WTC11 (cell line): ENCODE measurements around the gene OR5AU1. TPM values are rescaled to one million over a fixed set of nuclear protein-coding genes. Genes with fewer than 3 reads are reported as not detected.

Source experiments
- ATAC-seq: fragments of 200-7000 bp; cut with Tn5 transposase; 2 replicates; pipeline ENCODE4 v1.10.0; 2021; ENCODE audit warnings: mild to moderate bottlenecking, moderate library complexity
- CTCF ChIA-PET: fragments of 300-600 bp; sonication (Branson Sonifier 250); formaldehyde crosslinking; loops from one replicate; lab custom pipeline; 2021; ENCODE audit warnings: antibody characterized with exemption; lab: Charles Lee
- POLR2A ChIA-PET: fragments of 350-600 bp; sonication (Branson Sonifier 250); formaldehyde crosslinking; loops from one replicate; lab custom pipeline; 2021; ENCODE audit warnings: antibody characterized with exemption; lab: Charles Lee
- DNase-seq: peaks from one replicate; pipeline ENCODE4 v3.0.0; 2021; ENCODE audit warnings: low spot score
- H3K27ac Mint-ChIP-seq: 2 replicates; pipeline ENCODE4 v1.8.0; 2021; ENCODE audit warnings: mixed read lengths
- H3K27me3 Mint-ChIP-seq: 2 replicates; pipeline ENCODE4 v1.8.0; 2021; ENCODE audit warnings: low read depth, mild to moderate bottlenecking, moderate library complexity, mixed read lengths
- H3K36me3 Mint-ChIP-seq: 2 replicates; pipeline ENCODE4 v1.8.0; 2021; ENCODE audit warnings: mixed read lengths
- H3K4me1 Mint-ChIP-seq: 2 replicates; pipeline ENCODE4 v1.8.0; 2022; ENCODE audit warnings: mixed read lengths
- H3K4me3 Mint-ChIP-seq: 2 replicates; pipeline ENCODE4 v1.8.0; 2021; ENCODE audit warnings: mild to moderate bottlenecking, moderate library complexity, mixed read lengths
- H3K9me3 Mint-ChIP-seq: 2 replicates; pipeline ENCODE4 v1.8.0; 2021; ENCODE audit warnings: mixed read lengths
- ATF1 ChIP-seq: sonication (generic); formaldehyde crosslinking; IDR thresholded peaks from 2 replicates; pipeline ENCODE4 v1.8.1; 2023; ENCODE audit warnings: mild to moderate bottlenecking, moderate library complexity, missing genetic modification reagents
- CBFB ChIP-seq: sonication (generic); formaldehyde crosslinking; IDR thresholded peaks from 2 replicates; pipeline ENCODE4 v1.8.1; 2022; ENCODE audit warnings: mild to moderate bottlenecking, low read depth, missing genetic modification reagents
- CREM ChIP-seq: sonication (generic); formaldehyde crosslinking; IDR thresholded peaks from 2 replicates; pipeline ENCODE4 v1.8.1; 2022; ENCODE audit warnings: mild to moderate bottlenecking, missing genetic modification reagents, moderate library complexity
- GTF2I ChIP-seq: fragments of 250-450 bp; sonication (Bioruptor Pico); conservative IDR thresholded peaks from 2 replicates; pipeline ENCODE4 v1.4.0; 2021; ENCODE audit warnings: mild to moderate bottlenecking
- HMGA2 ChIP-seq: fragments of 250-450 bp; sonication (Bioruptor Pico); IDR thresholded peaks from 2 replicates; pipeline ENCODE4 v1.4.0; 2021; ENCODE audit warnings: mild to moderate bottlenecking, moderate library complexity
- JUN ChIP-seq: sonication (generic); formaldehyde crosslinking; IDR thresholded peaks from 2 replicates; pipeline ENCODE4 v1.8.0; 2023; ENCODE audit warnings: mild to moderate bottlenecking, missing genetic modification reagents
- NR3C1 ChIP-seq: sonication (generic); formaldehyde crosslinking; conservative IDR thresholded peaks from 2 replicates; pipeline ENCODE4 v1.8.1; 2023; ENCODE audit warnings: low read depth, mild to moderate bottlenecking, missing genetic modification reagents
- RORB ChIP-seq: fragments of 250-450 bp; sonication (Bioruptor Pico); IDR thresholded peaks from 2 replicates; pipeline ENCODE4 v1.9.0; 2021; ENCODE audit warnings: mild to moderate bottlenecking
- TCF7 ChIP-seq: sonication (generic); formaldehyde crosslinking; IDR thresholded peaks from 2 replicates; pipeline ENCODE4 v1.8.0; 2022; ENCODE audit warnings: mild to moderate bottlenecking, low read depth, missing genetic modification reagents, moderate library complexity
- TP53 ChIP-seq: sonication (generic); formaldehyde crosslinking; IDR thresholded peaks from 2 replicates; pipeline ENCODE4 v1.8.1; 2023; ENCODE audit warnings: mild to moderate bottlenecking, missing genetic modification reagents
- ZBTB21 ChIP-seq: sonication (generic); formaldehyde crosslinking; IDR thresholded peaks from 2 replicates; pipeline ENCODE4 v1.8.1; 2023; ENCODE audit warnings: mild to moderate bottlenecking, missing genetic modification reagents, borderline replicate concordance
- ZNF671 ChIP-seq: fragments of 250-450 bp; sonication (Bioruptor Pico); IDR thresholded peaks from 2 replicates; pipeline ENCODE4 v1.8.0; 2021; ENCODE audit warnings: mild to moderate bottlenecking
- total RNA-seq: library from RNA; stranded (reverse); gene quantifications from 3 replicates; pipeline ENCODE4 v1.2.3, GENCODE V29; 2021
- TF ChIP-seq, protein P1 (sequence below): fragments of 250-450 bp; sonication (Bioruptor Pico); IDR thresholded peaks from 2 replicates; pipeline ENCODE4 v1.9.0; 2021; ENCODE audit warnings: mild to moderate bottlenecking
- TF ChIP-seq, protein P2 (sequence below): sonication (generic); formaldehyde crosslinking; conservative IDR thresholded peaks from 2 replicates; pipeline ENCODE4 v1.8.1; 2023; ENCODE audit warnings: mild to moderate bottlenecking, low read depth, missing genetic modification reagents, moderate library complexity
- TF ChIP-seq, protein P3 (sequence below): sonication (generic); formaldehyde crosslinking; IDR thresholded peaks from 2 replicates; pipeline ENCODE4 v1.8.1; 2022; ENCODE audit warnings: missing genetic modification reagents, borderline replicate concordance
- TF ChIP-seq, protein P4 (sequence below): sonication (generic); formaldehyde crosslinking; IDR thresholded peaks from 2 replicates; pipeline ENCODE4 v1.8.1; 2023; ENCODE audit warnings: mild to moderate bottlenecking, missing genetic modification reagents, borderline replicate concordance
- TF ChIP-seq, protein P5 (sequence below): sonication (generic); formaldehyde crosslinking; IDR thresholded peaks from 2 replicates; pipeline ENCODE4 v1.8.1; 2023; ENCODE audit warnings: mild to moderate bottlenecking, missing genetic modification reagents, moderate library complexity
- TF ChIP-seq, protein P6 (sequence below): fragments of 200-600 bp; IDR thresholded peaks from 2 replicates; pipeline ENCODE4 v1.8.0; 2022; ENCODE audit warnings: antibody characterized with exemption

OR5AU1 gene
- total RNA-seq, 1 experiment from 2014 or later = not detected

DNA sequence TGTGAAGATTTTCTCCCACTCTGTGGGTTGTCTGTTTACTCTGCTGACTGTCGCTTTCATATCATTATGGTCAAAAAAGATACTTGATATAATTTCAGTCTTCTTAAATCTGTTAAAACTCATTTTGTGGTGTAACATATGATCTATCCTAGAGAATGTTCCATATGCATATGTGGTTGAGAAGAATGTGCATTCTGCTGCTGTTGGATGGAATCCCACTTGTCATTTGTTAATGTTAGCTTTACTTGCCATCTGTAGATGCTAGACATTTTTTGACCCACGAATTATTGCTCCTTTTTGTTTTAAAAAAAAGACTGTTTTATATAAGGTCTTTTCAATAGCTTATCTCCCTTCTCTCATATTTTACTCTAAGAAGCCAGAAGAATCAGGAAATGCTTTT lies 26.3 kb upstream of the OR5AU1 start (continued):
- TF ChIP-seq, protein P1, sequence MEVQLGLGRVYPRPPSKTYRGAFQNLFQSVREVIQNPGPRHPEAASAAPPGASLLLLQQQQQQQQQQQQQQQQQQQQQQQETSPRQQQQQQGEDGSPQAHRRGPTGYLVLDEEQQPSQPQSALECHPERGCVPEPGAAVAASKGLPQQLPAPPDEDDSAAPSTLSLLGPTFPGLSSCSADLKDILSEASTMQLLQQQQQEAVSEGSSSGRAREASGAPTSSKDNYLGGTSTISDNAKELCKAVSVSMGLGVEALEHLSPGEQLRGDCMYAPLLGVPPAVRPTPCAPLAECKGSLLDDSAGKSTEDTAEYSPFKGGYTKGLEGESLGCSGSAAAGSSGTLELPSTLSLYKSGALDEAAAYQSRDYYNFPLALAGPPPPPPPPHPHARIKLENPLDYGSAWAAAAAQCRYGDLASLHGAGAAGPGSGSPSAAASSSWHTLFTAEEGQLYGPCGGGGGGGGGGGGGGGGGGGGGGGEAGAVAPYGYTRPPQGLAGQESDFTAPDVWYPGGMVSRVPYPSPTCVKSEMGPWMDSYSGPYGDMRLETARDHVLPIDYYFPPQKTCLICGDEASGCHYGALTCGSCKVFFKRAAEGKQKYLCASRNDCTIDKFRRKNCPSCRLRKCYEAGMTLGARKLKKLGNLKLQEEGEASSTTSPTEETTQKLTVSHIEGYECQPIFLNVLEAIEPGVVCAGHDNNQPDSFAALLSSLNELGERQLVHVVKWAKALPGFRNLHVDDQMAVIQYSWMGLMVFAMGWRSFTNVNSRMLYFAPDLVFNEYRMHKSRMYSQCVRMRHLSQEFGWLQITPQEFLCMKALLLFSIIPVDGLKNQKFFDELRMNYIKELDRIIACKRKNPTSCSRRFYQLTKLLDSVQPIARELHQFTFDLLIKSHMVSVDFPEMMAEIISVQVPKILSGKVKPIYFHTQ (CRISPR knock-in tag) = no peak
- TF ChIP-seq JUN = no peak
- TF ChIP-seq, protein P2, sequence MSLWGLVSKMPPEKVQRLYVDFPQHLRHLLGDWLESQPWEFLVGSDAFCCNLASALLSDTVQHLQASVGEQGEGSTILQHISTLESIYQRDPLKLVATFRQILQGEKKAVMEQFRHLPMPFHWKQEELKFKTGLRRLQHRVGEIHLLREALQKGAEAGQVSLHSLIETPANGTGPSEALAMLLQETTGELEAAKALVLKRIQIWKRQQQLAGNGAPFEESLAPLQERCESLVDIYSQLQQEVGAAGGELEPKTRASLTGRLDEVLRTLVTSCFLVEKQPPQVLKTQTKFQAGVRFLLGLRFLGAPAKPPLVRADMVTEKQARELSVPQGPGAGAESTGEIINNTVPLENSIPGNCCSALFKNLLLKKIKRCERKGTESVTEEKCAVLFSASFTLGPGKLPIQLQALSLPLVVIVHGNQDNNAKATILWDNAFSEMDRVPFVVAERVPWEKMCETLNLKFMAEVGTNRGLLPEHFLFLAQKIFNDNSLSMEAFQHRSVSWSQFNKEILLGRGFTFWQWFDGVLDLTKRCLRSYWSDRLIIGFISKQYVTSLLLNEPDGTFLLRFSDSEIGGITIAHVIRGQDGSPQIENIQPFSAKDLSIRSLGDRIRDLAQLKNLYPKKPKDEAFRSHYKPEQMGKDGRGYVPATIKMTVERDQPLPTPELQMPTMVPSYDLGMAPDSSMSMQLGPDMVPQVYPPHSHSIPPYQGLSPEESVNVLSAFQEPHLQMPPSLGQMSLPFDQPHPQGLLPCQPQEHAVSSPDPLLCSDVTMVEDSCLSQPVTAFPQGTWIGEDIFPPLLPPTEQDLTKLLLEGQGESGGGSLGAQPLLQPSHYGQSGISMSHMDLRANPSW = no peak
- TF ChIP-seq TCF7 = no peak
- no peak for TF ChIP-seq CBFB (CRISPR knock-in tag)
- no peak for TF ChIP-seq HMGA2 (CRISPR knock-in tag)
- no peak for TF ChIP-seq ZBTB21 (CRISPR knock-in tag)
- TF ChIP-seq, all 79 proteins: peak for 0

DNA sequence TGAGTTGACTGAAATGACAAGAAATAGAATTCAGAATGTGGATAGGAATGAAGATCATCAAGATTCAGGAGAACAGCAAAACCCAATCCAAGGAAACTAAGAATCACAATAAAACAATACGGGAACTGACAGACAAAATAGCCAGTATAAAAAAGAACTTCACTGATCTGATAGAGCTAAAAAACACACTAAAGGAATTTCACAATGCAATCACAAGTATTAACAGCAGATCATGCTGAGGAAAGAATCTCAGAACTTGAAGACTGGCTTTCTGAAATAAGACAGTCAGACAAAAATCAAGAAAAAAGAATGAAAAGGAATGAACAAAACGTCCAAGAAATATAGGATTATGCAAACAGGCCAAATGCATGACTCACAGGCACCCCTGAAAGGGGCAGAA lies 15.3 kb upstream of the OR5AU1 start:
- TF ChIP-seq ATF1 (CRISPR knock-in tag) (no peak), ZBTB21 (CRISPR knock-in tag) (no peak), NR3C1 (CRISPR knock-in tag) (no peak), CREM (CRISPR knock-in tag) (no peak), RORB (no peak), TP53 (CRISPR knock-in tag) (no peak), ZNF671 (no peak), GTF2I (CRISPR knock-in tag) (no peak)
- TF ChIP-seq, protein P3, sequence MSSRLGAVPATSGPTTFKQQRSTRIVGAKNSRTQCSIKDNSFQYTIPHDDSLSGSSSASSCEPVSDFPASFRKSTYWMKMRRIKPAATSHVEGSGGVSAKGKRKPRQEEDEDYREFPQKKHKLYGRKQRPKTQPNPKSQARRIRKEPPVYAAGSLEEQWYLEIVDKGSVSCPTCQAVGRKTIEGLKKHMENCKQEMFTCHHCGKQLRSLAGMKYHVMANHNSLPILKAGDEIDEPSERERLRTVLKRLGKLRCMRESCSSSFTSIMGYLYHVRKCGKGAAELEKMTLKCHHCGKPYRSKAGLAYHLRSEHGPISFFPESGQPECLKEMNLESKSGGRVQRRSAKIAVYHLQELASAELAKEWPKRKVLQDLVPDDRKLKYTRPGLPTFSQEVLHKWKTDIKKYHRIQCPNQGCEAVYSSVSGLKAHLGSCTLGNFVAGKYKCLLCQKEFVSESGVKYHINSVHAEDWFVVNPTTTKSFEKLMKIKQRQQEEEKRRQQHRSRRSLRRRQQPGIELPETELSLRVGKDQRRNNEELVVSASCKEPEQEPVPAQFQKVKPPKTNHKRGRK (CRISPR knock-in tag) = no peak
- TF ChIP-seq, protein P4, sequence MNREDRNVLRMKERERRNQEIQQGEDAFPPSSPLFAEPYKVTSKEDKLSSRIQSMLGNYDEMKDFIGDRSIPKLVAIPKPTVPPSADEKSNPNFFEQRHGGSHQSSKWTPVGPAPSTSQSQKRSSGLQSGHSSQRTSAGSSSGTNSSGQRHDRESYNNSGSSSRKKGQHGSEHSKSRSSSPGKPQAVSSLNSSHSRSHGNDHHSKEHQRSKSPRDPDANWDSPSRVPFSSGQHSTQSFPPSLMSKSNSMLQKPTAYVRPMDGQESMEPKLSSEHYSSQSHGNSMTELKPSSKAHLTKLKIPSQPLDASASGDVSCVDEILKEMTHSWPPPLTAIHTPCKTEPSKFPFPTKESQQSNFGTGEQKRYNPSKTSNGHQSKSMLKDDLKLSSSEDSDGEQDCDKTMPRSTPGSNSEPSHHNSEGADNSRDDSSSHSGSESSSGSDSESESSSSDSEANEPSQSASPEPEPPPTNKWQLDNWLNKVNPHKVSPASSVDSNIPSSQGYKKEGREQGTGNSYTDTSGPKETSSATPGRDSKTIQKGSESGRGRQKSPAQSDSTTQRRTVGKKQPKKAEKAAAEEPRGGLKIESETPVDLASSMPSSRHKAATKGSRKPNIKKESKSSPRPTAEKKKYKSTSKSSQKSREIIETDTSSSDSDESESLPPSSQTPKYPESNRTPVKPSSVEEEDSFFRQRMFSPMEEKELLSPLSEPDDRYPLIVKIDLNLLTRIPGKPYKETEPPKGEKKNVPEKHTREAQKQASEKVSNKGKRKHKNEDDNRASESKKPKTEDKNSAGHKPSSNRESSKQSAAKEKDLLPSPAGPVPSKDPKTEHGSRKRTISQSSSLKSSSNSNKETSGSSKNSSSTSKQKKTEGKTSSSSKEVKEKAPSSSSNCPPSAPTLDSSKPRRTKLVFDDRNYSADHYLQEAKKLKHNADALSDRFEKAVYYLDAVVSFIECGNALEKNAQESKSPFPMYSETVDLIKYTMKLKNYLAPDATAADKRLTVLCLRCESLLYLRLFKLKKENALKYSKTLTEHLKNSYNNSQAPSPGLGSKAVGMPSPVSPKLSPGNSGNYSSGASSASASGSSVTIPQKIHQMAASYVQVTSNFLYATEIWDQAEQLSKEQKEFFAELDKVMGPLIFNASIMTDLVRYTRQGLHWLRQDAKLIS = no peak
- TF ChIP-seq, protein P5, sequence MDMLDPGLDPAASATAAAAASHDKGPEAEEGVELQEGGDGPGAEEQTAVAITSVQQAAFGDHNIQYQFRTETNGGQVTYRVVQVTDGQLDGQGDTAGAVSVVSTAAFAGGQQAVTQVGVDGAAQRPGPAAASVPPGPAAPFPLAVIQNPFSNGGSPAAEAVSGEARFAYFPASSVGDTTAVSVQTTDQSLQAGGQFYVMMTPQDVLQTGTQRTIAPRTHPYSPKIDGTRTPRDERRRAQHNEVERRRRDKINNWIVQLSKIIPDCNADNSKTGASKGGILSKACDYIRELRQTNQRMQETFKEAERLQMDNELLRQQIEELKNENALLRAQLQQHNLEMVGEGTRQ (CRISPR knock-in tag) = no peak
- TF ChIP-seq, protein P2 = no peak
- TF ChIP-seq, protein P6, sequence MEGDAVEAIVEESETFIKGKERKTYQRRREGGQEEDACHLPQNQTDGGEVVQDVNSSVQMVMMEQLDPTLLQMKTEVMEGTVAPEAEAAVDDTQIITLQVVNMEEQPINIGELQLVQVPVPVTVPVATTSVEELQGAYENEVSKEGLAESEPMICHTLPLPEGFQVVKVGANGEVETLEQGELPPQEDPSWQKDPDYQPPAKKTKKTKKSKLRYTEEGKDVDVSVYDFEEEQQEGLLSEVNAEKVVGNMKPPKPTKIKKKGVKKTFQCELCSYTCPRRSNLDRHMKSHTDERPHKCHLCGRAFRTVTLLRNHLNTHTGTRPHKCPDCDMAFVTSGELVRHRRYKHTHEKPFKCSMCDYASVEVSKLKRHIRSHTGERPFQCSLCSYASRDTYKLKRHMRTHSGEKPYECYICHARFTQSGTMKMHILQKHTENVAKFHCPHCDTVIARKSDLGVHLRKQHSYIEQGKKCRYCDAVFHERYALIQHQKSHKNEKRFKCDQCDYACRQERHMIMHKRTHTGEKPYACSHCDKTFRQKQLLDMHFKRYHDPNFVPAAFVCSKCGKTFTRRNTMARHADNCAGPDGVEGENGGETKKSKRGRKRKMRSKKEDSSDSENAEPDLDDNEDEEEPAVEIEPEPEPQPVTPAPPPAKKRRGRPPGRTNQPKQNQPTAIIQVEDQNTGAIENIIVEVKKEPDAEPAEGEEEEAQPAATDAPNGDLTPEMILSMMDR = no peak
- peaks cover 5% of the 10 kb centered on the region; the same call in 1 of the 2 replicates for H3K27me3 Mint-ChIP-seq
- POLR2A ChIA-PET = no interaction called here
- no peak for DNase-seq
- H3K27ac Mint-ChIP-seq = no peak overlapping the region
- H3K4me1 Mint-ChIP-seq = no peaks in the 10 kb centered on the region
- H3K4me3 Mint-ChIP-seq = no peak overlapping the region
- no peak for ATAC-seq
- CTCF ChIA-PET = no interaction called here
- peaks cover 5% of the 10 kb centered on the region for H3K9me3 Mint-ChIP-seq
- no peaks in the 10 kb centered on the region for H3K36me3 Mint-ChIP-seq
